H1 (cell line): ENCODE data around the gene RPS6KA4. TPM values are rescaled to one million over a fixed set of nuclear protein-coding genes. Genes with fewer than 3 reads are reported as not detected.

ENCODE experiments used
- EP300 ChIP-seq, 2 experiments: IDR thresholded peaks; 1 replicate in 1 of 2; 2 replicates in 1 of 2; pipeline ENCODE4 v1.6.1; 2011 to 2012; ENCODE audit warnings: low read depth in 2 of 2, low read length in 2 of 2, mild to moderate bottlenecking in 2 of 2, borderline replicate concordance in 1 of 2, inconsistent platforms in 1 of 2, moderate library complexity in 1 of 2
- GABPA ChIP-seq: IDR thresholded peaks from 2 replicates; pipeline ENCODE4 v1.6.1; 2011; ENCODE audit warnings: mild to moderate bottlenecking, low read length, moderate library complexity, borderline replicate concordance; ENCODE audit not compliant: insufficient read depth
- RAD21 ChIP-seq, 2 experiments: IDR thresholded peaks in 1 of 2; conservative IDR thresholded peaks in 1 of 2; 2 replicates each; pipeline ENCODE4 v1.6.1; 2011; ENCODE audit warnings: low read depth in 2 of 2, low read length in 2 of 2, improper control_type of control experiment in 1 of 2, inconsistent platforms in 1 of 2, mild to moderate bottlenecking in 1 of 2, moderate library complexity in 1 of 2
- SP4 ChIP-seq: IDR thresholded peaks from 2 replicates; pipeline ENCODE4 v1.6.1; 2012; ENCODE audit warnings: low read length, inconsistent platforms
- TAF1 ChIP-seq: IDR thresholded peaks from 2 replicates; pipeline ENCODE4 v1.6.1; 2011; ENCODE audit warnings: mild to moderate bottlenecking, low read depth, low read length
- USF2 ChIP-seq: IDR thresholded peaks from 2 replicates; pipeline ENCODE4 v1.6.1; 2011; ENCODE audit warnings: low read length, improper control_type of control experiment
- polyA plus RNA-seq, 7 experiments: library from polyadenylated mRNA; depleted of rRNA in 3 of 7; stranded (reverse) in 5 of 7; unstranded in 2 of 7; fragments of >200 nt in 5 of 7; fragments of 200-250 nt in 2 of 7; gene quantifications; 1 replicate in 5 of 7; 2 replicates in 1 of 7; 4 replicates in 1 of 7; pipeline versions ENCODE4 v1.2.1 to v1.2.3, GENCODE V29; 2011 to 2013; ENCODE audit warnings: missing spikeins in 2 of 7, mixed read lengths in 2 of 7
- total RNA-seq: library from RNA; stranded (reverse); fragmentation: NEBNext Ultra II Directional; extraction: Animal tissue kit (Norgen Biotek cat#: 25700); gene quantifications from 2 replicates; pipeline ENCODE4 v1.2.1, GENCODE V29; 2021

The RPS6KA4 gene
- total and polyA plus RNA-seq, 2 of the 8 experiments (the other 6 are each of a cell fraction or from before 2014, with no cell fraction given) = 8.2 to 12.6 TPM

- TF ChIP-seq EP300 (IDR thresholded peaks at IDR 0.05; ENCODE audit: borderline replicate concordance in 1 of 2, low read depth in 2 of 2, low read length in 2 of 2) (no peak), TAF1 (no peak), RAD21 (IDR thresholded peaks at IDR 0.05 in 1 of 2, conservative IDR thresholded peaks at IDR 0.05 in 1 of 2; ENCODE audit: low read depth in 2 of 2, low read length in 2 of 2) (no peak), GABPA (no peak), USF2 (no peak), SP4 (no peak)
Observed at GRCh38 chr11:64376071-64376470, 17.1 kb downstream of the RPS6KA4 start (continued).
